Measurements from ENCODE around the gene IL20RA. TPM values are rescaled to one million over a fixed set of nuclear protein-coding genes. Genes with fewer than 3 reads are reported as not detected.

IL20RA gene
- total and polyA plus RNA-seq, 2 donors from 2014 or later: 0.16 to 0.34 TPM

DNA sequence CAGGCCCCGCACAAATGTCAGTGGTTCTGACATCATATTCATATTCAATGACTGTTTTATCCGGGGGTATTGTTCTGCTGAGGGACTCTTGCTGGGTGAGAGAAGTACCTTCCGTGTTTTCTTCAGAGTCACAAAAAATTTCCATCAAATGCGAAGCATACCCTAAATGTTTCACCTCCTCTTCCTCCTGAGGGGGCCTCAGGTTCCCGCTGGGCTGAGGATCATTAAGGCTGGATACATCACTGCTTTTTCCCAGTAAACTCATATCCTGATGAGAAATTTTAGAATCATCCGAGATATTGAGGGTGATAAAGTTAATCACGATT, 42.8 kb downstream of the IL20RA start:
- intact Hi-C loops (cut with DNase I): no loop called here
- H3K9ac ChIP-seq (ENCODE audit: low read length in 3 of 3): no peak overlapping the region
- no peaks in the 10 kb centered on the region for H3K9me3 ChIP-seq (ENCODE audit: control insufficient read depth in 2 of 3, insufficient read depth in 1 of 3, low read length in 3 of 3)
- no peaks in the 10 kb centered on the region for H3K27me3 ChIP-seq (ENCODE audit: control insufficient read depth, insufficient read depth, low read length)
- FAIRE-seq (no peak), DNase-seq (no peak)
- H3K4me1 ChIP-seq (ENCODE audit: control insufficient read depth in 2 of 3, insufficient read depth in 2 of 3, low read depth in 1 of 3, low read length in 3 of 3): no peaks in the 10 kb centered on the region
- TF ChIP-seq, protein P1, sequence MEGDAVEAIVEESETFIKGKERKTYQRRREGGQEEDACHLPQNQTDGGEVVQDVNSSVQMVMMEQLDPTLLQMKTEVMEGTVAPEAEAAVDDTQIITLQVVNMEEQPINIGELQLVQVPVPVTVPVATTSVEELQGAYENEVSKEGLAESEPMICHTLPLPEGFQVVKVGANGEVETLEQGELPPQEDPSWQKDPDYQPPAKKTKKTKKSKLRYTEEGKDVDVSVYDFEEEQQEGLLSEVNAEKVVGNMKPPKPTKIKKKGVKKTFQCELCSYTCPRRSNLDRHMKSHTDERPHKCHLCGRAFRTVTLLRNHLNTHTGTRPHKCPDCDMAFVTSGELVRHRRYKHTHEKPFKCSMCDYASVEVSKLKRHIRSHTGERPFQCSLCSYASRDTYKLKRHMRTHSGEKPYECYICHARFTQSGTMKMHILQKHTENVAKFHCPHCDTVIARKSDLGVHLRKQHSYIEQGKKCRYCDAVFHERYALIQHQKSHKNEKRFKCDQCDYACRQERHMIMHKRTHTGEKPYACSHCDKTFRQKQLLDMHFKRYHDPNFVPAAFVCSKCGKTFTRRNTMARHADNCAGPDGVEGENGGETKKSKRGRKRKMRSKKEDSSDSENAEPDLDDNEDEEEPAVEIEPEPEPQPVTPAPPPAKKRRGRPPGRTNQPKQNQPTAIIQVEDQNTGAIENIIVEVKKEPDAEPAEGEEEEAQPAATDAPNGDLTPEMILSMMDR (IDR thresholded peaks at IDR 0.05; ENCODE audit: borderline replicate concordance, extremely low read depth, insufficient read depth): no peak
- no peaks in the 10 kb centered on the region for H3K36me3 ChIP-seq (ENCODE audit: control insufficient read depth in 2 of 3, insufficient read depth in 3 of 3, low read length in 3 of 3)
- no peak overlapping the region for H3K4me3 ChIP-seq (ENCODE audit: low read length in 3 of 3)
- no peak overlapping the region for H3K27ac ChIP-seq (ENCODE audit: low read depth in 2 of 2, low read length in 2 of 2)

DNA sequence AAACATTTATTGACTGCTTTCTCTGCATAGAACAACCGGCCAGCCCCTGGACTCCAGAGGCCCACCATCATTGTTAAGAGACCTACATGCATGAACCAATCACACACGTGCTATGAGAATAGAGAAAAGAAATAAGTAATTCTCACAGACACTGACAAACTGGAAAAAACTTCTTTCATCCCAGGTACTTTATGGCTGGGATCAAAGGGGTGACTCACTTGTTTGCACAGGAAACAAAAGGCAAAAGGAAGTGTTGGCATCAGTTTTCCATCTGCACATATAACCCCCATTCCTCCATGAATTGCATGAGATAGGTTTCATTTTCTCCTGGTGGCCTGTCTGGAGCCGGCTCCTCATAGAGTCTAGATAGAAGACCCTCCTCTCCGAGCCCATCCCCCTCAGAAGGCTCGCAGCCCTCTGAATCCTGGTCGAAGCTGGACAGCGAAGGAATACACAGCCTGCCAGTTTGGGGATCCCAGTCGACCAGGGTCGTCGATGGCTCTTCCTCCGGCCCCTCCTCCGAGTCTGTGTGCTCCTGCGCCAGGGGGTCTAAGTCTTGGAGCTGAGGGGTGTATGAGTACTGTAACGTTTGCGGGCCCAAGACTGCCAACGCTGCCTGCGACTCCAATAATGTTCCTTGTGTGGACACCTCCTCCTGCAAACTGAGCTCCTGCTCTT, 43.3 kb downstream of the IL20RA start:
- intact Hi-C loops (cut with DNase I): no loop called here
- H3K4me1 ChIP-seq (ENCODE audit: control insufficient read depth in 2 of 3, insufficient read depth in 2 of 3, low read depth in 1 of 3, low read length in 3 of 3): no peaks in the 10 kb centered on the region
- H3K9me3 ChIP-seq (ENCODE audit: control insufficient read depth in 2 of 3, insufficient read depth in 1 of 3, low read length in 3 of 3): no peaks in the 10 kb centered on the region
- no peak overlapping the region for H3K27ac ChIP-seq (ENCODE audit: low read depth in 2 of 2, low read length in 2 of 2)
- no peak overlapping the region for H3K9ac ChIP-seq (ENCODE audit: low read length in 3 of 3)
- TF ChIP-seq, protein P1 (IDR thresholded peaks at IDR 0.05; ENCODE audit: borderline replicate concordance, extremely low read depth, insufficient read depth): no peak
- H3K4me3 ChIP-seq (ENCODE audit: low read length in 3 of 3): no peak overlapping the region
- no peaks in the 10 kb centered on the region for H3K36me3 ChIP-seq (ENCODE audit: control insufficient read depth in 2 of 3, insufficient read depth in 3 of 3, low read length in 3 of 3)
- DNase-seq (no peak), FAIRE-seq (no peak)
- no peaks in the 10 kb centered on the region for H3K27me3 ChIP-seq (ENCODE audit: control insufficient read depth, insufficient read depth, low read length)

DNA sequence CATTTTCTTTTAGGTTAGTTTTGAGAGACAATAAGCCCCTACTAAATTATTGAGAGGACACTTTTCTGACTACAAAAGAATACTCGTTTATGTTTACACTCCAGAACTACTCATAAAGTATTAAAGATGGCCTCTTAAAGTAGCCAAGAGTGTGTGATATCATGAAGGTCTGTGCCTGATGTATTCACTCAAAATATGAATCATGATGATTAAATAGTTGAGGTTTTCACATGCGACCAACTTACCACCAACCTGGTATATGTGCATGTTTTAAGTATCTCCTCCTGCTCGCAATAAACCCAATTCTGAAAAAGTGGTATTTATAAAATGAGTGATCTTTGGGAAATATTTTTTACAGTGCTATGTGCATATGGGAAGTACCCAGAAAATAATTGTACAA, 43.9 kb downstream of the IL20RA start:
- H3K27ac ChIP-seq (ENCODE audit: low read depth in 2 of 2, low read length in 2 of 2): no peak overlapping the region
- intact Hi-C loops (cut with DNase I): no loop called here

More for the DNA sequence above, 43.9 kb downstream of the IL20RA start:
- no peak overlapping the region for H3K9ac ChIP-seq (ENCODE audit: low read length in 3 of 3)
- TF ChIP-seq, protein P1 (IDR thresholded peaks at IDR 0.05; ENCODE audit: borderline replicate concordance, extremely low read depth, insufficient read depth): no peak
- no peaks in the 10 kb centered on the region for H3K4me1 ChIP-seq (ENCODE audit: control insufficient read depth in 2 of 3, insufficient read depth in 2 of 3, low read depth in 1 of 3, low read length in 3 of 3)
- no peaks in the 10 kb centered on the region for H3K27me3 ChIP-seq (ENCODE audit: control insufficient read depth, insufficient read depth, low read length)
- no peaks in the 10 kb centered on the region for H3K36me3 ChIP-seq (ENCODE audit: control insufficient read depth in 2 of 3, insufficient read depth in 3 of 3, low read length in 3 of 3)
- FAIRE-seq: no peak
- DNase-seq: no peak
- no peak overlapping the region for H3K4me3 ChIP-seq (ENCODE audit: low read length in 3 of 3)
- no peaks in the 10 kb centered on the region for H3K9me3 ChIP-seq (ENCODE audit: control insufficient read depth in 2 of 3, insufficient read depth in 1 of 3, low read length in 3 of 3)

All from kidney (tissue), 14 donors.